GM23338 (cell line): ENCODE data around the gene ARF3. TPM values are rescaled to one million over a fixed set of nuclear protein-coding genes. Genes with fewer than 3 reads are reported as not detected.

Source experiments
- ATAC-seq: fragments of 200-7000 bp; cut with Tn5 transposase; 3 replicates; pipeline ENCODE4 v1.9.1; 2020
- DNase-seq: peaks from one replicate; pipeline ENCODE4 v3.0.0-alpha.2; 2015; ENCODE audit warnings: low spot score
- H2AFZ ChIP-seq: fragments of 200-600 bp; sonication (generic); 2 replicates; pipeline ENCODE4 v1.8.0; 2016; ENCODE audit warnings: antibody characterized with exemption, mild to moderate bottlenecking, moderate library complexity
- H3F3A ChIP-seq: fragments of 200-600 bp; sonication (generic); replicated peaks from 2 replicates; pipeline ENCODE4 v1.8.0; 2017; ENCODE audit warnings: antibody characterized with exemption, mixed run types, low read depth
- H3K27ac ChIP-seq: fragments of 200-600 bp; sonication (generic); 2 replicates; pipeline ENCODE4 v1.6.1; 2016; ENCODE audit warnings: low read depth
- H3K27me3 ChIP-seq: fragments of 200-600 bp; sonication (generic); 2 replicates; pipeline ENCODE4 v1.8.0; 2016; ENCODE audit warnings: mild to moderate bottlenecking, mixed run types, moderate library complexity; ENCODE audit not compliant: insufficient read depth
- H3K36me3 ChIP-seq: fragments of 200-600 bp; sonication (generic); 2 replicates; pipeline ENCODE4 v1.8.0; 2016; ENCODE audit warnings: mild to moderate bottlenecking; ENCODE audit not compliant: insufficient read depth
- H3K4me1 ChIP-seq: fragments of 200-600 bp; sonication (generic); 2 replicates; pipeline ENCODE4 v1.8.0; 2016; ENCODE audit warnings: mild to moderate bottlenecking, moderate library complexity; ENCODE audit not compliant: insufficient read depth
- H3K4me2 ChIP-seq: fragments of 200-600 bp; sonication (generic); 2 replicates; pipeline ENCODE4 v1.7.1; 2017; ENCODE audit warnings: mixed run types
- H3K4me3 ChIP-seq: fragments of 200-600 bp; sonication (generic); 2 replicates; pipeline ENCODE4 v1.6.1; 2016; ENCODE audit warnings: mixed run types
- H3K79me2 ChIP-seq: fragments of 200-600 bp; sonication (generic); replicated peaks from 2 replicates; pipeline ENCODE4 v1.8.0; 2017; ENCODE audit warnings: mild to moderate bottlenecking; ENCODE audit not compliant: insufficient read depth
- H3K9me2 ChIP-seq: fragments of 200-600 bp; sonication (generic); 2 replicates; pipeline ENCODE4 v1.8.0; 2017; ENCODE audit not compliant: insufficient read depth
- H4K20me1 ChIP-seq: fragments of 200-600 bp; sonication (generic); replicated peaks from 2 replicates; pipeline ENCODE4 v1.8.0; 2017; ENCODE audit warnings: mild to moderate bottlenecking; ENCODE audit not compliant: insufficient read depth
- H3K27ac Mint-ChIP-seq: 2 replicates; pipeline ENCODE4 v1.8.0; 2020; ENCODE audit warnings: inconsistent platforms, mild to moderate bottlenecking, moderate library complexity, mixed read lengths
- H3K27me3 Mint-ChIP-seq: 3 replicates; pipeline ENCODE4 v1.8.0; 2022; ENCODE audit warnings: low read depth, mild to moderate bottlenecking, moderate library complexity, mixed read lengths, inconsistent platforms; ENCODE audit not compliant: insufficient read depth, poor library complexity
- H3K36me3 Mint-ChIP-seq: 3 replicates; pipeline ENCODE4 v1.8.0; 2021; ENCODE audit warnings: low read depth, mild to moderate bottlenecking, inconsistent platforms, moderate library complexity, mixed read lengths
- H3K4me1 Mint-ChIP-seq: 3 replicates; pipeline ENCODE4 v1.8.0; 2020; ENCODE audit warnings: mild to moderate bottlenecking, inconsistent platforms, mixed read lengths
- H3K4me3 Mint-ChIP-seq: 3 replicates; pipeline ENCODE4 v1.8.0; 2021; ENCODE audit warnings: moderate library complexity, mild to moderate bottlenecking, inconsistent platforms, mixed read lengths
- H3K9me3 Mint-ChIP-seq: 3 replicates; pipeline ENCODE4 v1.8.0; 2020; ENCODE audit warnings: moderate library complexity, mild to moderate bottlenecking, inconsistent platforms, mixed read lengths
- CTCF ChIP-seq, 2 experiments: fragments of 200-600 bp in 1 of 2; sonication (generic) in 1 of 2; conservative IDR thresholded peaks; 2 replicates each; pipeline versions ENCODE4 v1.5.1 to v1.6.1; 2016 to 2017; ENCODE audit warnings: antibody characterized with exemption in 2 of 2, low read depth in 2 of 2, mild to moderate bottlenecking in 2 of 2, moderate library complexity in 1 of 2
- EZH2 ChIP-seq: fragments of 200-600 bp; sonication (generic); IDR thresholded peaks from one replicate; pipeline ENCODE4 v1.8.0; 2017; ENCODE audit warnings: antibody characterized with exemption, mild to moderate bottlenecking, low read depth; ENCODE audit not compliant: unreplicated experiment
- STAT1 ChIP-seq: IDR thresholded peaks from one replicate; pipeline ENCODE4 v1.6.1; 2016; ENCODE audit warnings: antibody characterized with exemption; ENCODE audit not compliant: unreplicated experiment
- ZNF114 ChIP-seq: fragments of 250-450 bp; sonication (Bioruptor Pico); IDR thresholded peaks from 2 replicates; pipeline ENCODE4 v1.5.0; 2020; ENCODE audit warnings: mild to moderate bottlenecking, moderate library complexity
- ZNF331 ChIP-seq: fragments of 250-450 bp; sonication (Bioruptor Pico); IDR thresholded peaks from 2 replicates; pipeline ENCODE4 v1.5.0; 2020; ENCODE audit warnings: low read depth, mild to moderate bottlenecking, moderate library complexity
- ZNF462 ChIP-seq: fragments of 250-450 bp; sonication (Bioruptor Pico); IDR thresholded peaks from 2 replicates; pipeline ENCODE4 v1.5.0; 2020; ENCODE audit warnings: mild to moderate bottlenecking, moderate library complexity
- polyA plus RNA-seq: library from polyadenylated mRNA; unstranded; fragments of >200 nt; fragmentation: Nextera tagmentation; extraction: Ambion mirVana; gene quantifications from 2 replicates; pipeline ENCODE4 v1.2.1, GENCODE V29; 2016
- total RNA-seq: library from RNA; depleted of rRNA; stranded (reverse); fragments of >200 nt; shearing (Covaris generic); gene quantifications from 2 replicates; pipeline ENCODE4 v1.2.3, GENCODE V29; 2014

The ARF3 gene
- total and polyA plus RNA-seq, 2 experiments from 2014 or later: 53.9 to 125 TPM

- peak; percentile 51 for ATAC-seq
- Mint-ChIP-seq H3K27me3 (peaks cover 62% of the 10 kb centered on the region), H3K27ac (no peak overlapping the region), H3K36me3 (no peaks in the 10 kb centered on the region; the same call in 2 of the 3 replicates), H3K4me3 (peak overlapping the region; percentile 28; the same call in 1 of the 3 replicates), H3K9me3 (no peaks in the 10 kb centered on the region), H3K4me1 (peaks cover 29% of the 10 kb centered on the region)
- Histone ChIP-seq H2AFZ (no peak overlapping the region; the same call in 1 of the 2 replicates), H3K9me2 (no peaks in the 10 kb centered on the region), H3K36me3 (no peaks in the 10 kb centered on the region), H4K20me1 (0 out of 2 replicates have a peak, but pooled peaks cover 4% of the 10 kb centered on the region), H3F3A (peaks cover 18% of the 10 kb centered on the region; the same call in 1 of the 2 replicates), H3K4me2 (peak overlapping the region; percentile 54), H3K27ac (no peak overlapping the region), H3K27me3 (peaks cover 91% of the 10 kb centered on the region), H3K4me3 (peak overlapping the region; percentile 44; the same call in 1 of the 2 replicates), H3K79me2 (no peaks in the 10 kb centered on the region), H3K4me1 (peaks cover 15% of the 10 kb centered on the region; the same call in 1 of the 2 replicates)
- DNase-seq: peak; percentile 97
- TF ChIP-seq STAT1 (no peak), CTCF (conservative IDR thresholded peaks at IDR 0.05; ENCODE audit: low read depth in 2 of 2) (peak; percentile 62 to 79), EZH2 (peak; percentile 82), ZNF114 (CRISPR knock-in tag) (no peak), ZNF331 (CRISPR knock-in tag) (no peak)
These were observed 38.0 kb upstream of the ARF3 start for GRCh38 chr12:48995086-48995879.

- Mint-ChIP-seq H3K27ac (no peak overlapping the region), H3K27me3 (peaks cover 54% of the 10 kb centered on the region), H3K4me1 (peaks cover 21% of the 10 kb centered on the region), H3K4me3 (0 out of 3 replicates have a peak overlapping the region, but pooled peaks have one; percentile 28), H3K36me3 (no peaks in the 10 kb centered on the region; the same call in 2 of the 3 replicates), H3K9me3 (no peaks in the 10 kb centered on the region)
- H3K4me1 ChIP-seq: peaks cover 7% of the 10 kb centered on the region; the same call in 1 of the 2 replicates
- H4K20me1 ChIP-seq: 0 out of 2 replicates have a peak, but pooled peaks cover 4% of the 10 kb centered on the region
- peak; percentile 50 for TF ChIP-seq EZH2
- TF ChIP-seq ZNF462 (CRISPR knock-in tag): no peak
- H3K36me3 ChIP-seq: no peaks in the 10 kb centered on the region
- peak overlapping the region; percentile 44; the same call in 1 of the 2 replicates for H3K4me3 ChIP-seq
- no peaks in the 10 kb centered on the region for H3K9me2 ChIP-seq
- peak overlapping the region; percentile 54 for H3K4me2 ChIP-seq
- H3K79me2 ChIP-seq: no peaks in the 10 kb centered on the region
- H3K27me3 ChIP-seq: peaks cover 91% of the 10 kb centered on the region
- ATAC-seq: no peak
- peak; percentile 7 for DNase-seq
- peak overlapping the region; percentile 80; the same call in 1 of the 2 replicates for H2AFZ ChIP-seq
- no peak overlapping the region for H3K27ac ChIP-seq
- peaks cover 16% of the 10 kb centered on the region; the same call in 1 of the 2 replicates for H3F3A ChIP-seq
These were observed 37.2 kb upstream of the ARF3 start for GRCh38 chr12:48994224-48995085.
